Endothelial cell of umbilical vein (primary cell): ENCODE measurements around the gene SLC5A4. TPM values are rescaled to one million over a fixed set of nuclear protein-coding genes. Genes with fewer than 3 reads are reported as not detected.
A peak's percentile ranks its signal among the peaks of the same experiment; 100 is the strongest.
"Not testable (repeated sequence)": the region's sequence is repeated elsewhere in the genome, so short reads cannot be mapped to it uniquely, and the experiment has no call there.

Experiments
- Bru-seq: library from RNA; stranded (reverse); fragments of 400-500 nt; gene quantifications from one replicate; lab custom pipeline; 2021; lab: Mats Ljungman, UMichigan
- BruChase-seq, 2 experiments: library from RNA; stranded (reverse); fragments of 400-500 nt; gene quantifications; one replicate each; lab custom pipeline; 2021; lab: Mats Ljungman, UMichigan
- BruUV-seq: library from RNA; stranded (reverse); fragments of 400-500 nt; replicated peaks from 2 replicates; lab custom pipeline; 2021; lab: Mats Ljungman, UMichigan
- CTCF ChIA-PET: fragments of 300-600, 350-600 bp; sonication (Branson Sonifier 250); formaldehyde crosslinking; loops from one replicate; lab custom pipeline; 2021; ENCODE audit warnings: antibody characterized with exemption, inconsistent platforms; lab: Charles Lee
- POLR2A ChIA-PET: fragments of 300-600, 350-600 bp; sonication (Branson Sonifier 250); formaldehyde crosslinking; loops from one replicate; lab custom pipeline; 2021; ENCODE audit warnings: antibody characterized with exemption, inconsistent platforms; lab: Charles Lee
- DNase-seq: peaks from one replicate; pipeline ENCODE4 v3.0.0-alpha.2; 2011; ENCODE audit warnings: low read depth, low spot score
- FAIRE-seq: peaks from 2 replicates; lab custom pipeline; 2011; peaks lifted over from hg19 to GRCh38; lab: Jason Lieb, UNC
- H2AFZ ChIP-seq: 2 replicates; pipeline ENCODE4 v1.6.0; 2012; ENCODE audit warnings: low read depth, low read length, control low read depth, inconsistent platforms
- H3K27ac ChIP-seq: 2 replicates; pipeline ENCODE4 v1.5.1; 2011; ENCODE audit warnings: low read depth, mild to moderate bottlenecking, control low read depth, low read length, moderate library complexity; ENCODE audit not compliant: insufficient read depth
- H3K27me3 ChIP-seq, 2 experiments: 2 replicates each; pipeline versions ENCODE4 v1.6.0 to v1.6.1; 2011; ENCODE audit warnings: low read length in 2 of 2, mixed read lengths in 1 of 2; ENCODE audit not compliant: control insufficient read depth in 2 of 2, insufficient read depth in 2 of 2
- H3K36me3 ChIP-seq, 2 experiments: 2 replicates in 1 of 2; 3 replicates in 1 of 2; pipeline ENCODE4 v1.5.1; 2011; ENCODE audit warnings: low read length in 2 of 2, mild to moderate bottlenecking in 1 of 2, moderate library complexity in 1 of 2; ENCODE audit not compliant: control insufficient read depth in 2 of 2, insufficient read depth in 2 of 2; ENCODE audit errors: extremely low read depth in 1 of 2
- H3K4me1 ChIP-seq: 3 replicates; pipeline ENCODE4 v1.5.1; 2011; ENCODE audit warnings: mild to moderate bottlenecking, low read length; ENCODE audit not compliant: control insufficient read depth, insufficient read depth; ENCODE audit errors: extremely low read depth
- H3K4me2 ChIP-seq: 2 replicates; pipeline ENCODE4 v1.6.1; 2011; ENCODE audit warnings: low read length, control low read depth, mixed read lengths; ENCODE audit not compliant: insufficient read depth
- H3K4me3 ChIP-seq, 3 experiments: fragments of 200-600 bp in 1 of 3; sonication (generic), shearing (Covaris generic) in 1 of 3; replicated peaks in 1 of 3; 2 replicates each; pipeline ENCODE4 v1.5.1; 2011 to 2016; ENCODE audit warnings: control low read depth in 3 of 3, low read length in 3 of 3, mild to moderate bottlenecking in 2 of 3, inconsistent platforms in 1 of 3, low read depth in 1 of 3, moderate library complexity in 1 of 3; ENCODE audit not compliant: insufficient read depth in 1 of 3
- H3K79me2 ChIP-seq: 2 replicates; pipeline ENCODE4 v1.6.0; 2012; ENCODE audit warnings: low read length, inconsistent platforms; ENCODE audit not compliant: control insufficient read depth, insufficient read depth
- H3K9ac ChIP-seq: replicated peaks from 2 replicates; pipeline ENCODE3; 2011; ENCODE audit warnings: low read length, control low read depth; ENCODE audit not compliant: insufficient read depth; ENCODE audit errors: extremely low read depth
- H3K9me1 ChIP-seq: replicated peaks from 3 replicates; pipeline ENCODE4 v1.6.0; 2011; ENCODE audit warnings: mild to moderate bottlenecking, low read length; ENCODE audit not compliant: control insufficient read depth, insufficient read depth; ENCODE audit errors: extremely low read depth
- H3K9me3 ChIP-seq: replicated peaks from 2 replicates; pipeline ENCODE4 v1.5.1; 2012; ENCODE audit warnings: low read length, inconsistent platforms; ENCODE audit not compliant: control insufficient read depth, insufficient read depth
- H4K20me1 ChIP-seq: replicated peaks from 2 replicates; pipeline ENCODE3; 2011; ENCODE audit warnings: mild to moderate bottlenecking, low read length; ENCODE audit not compliant: control insufficient read depth, insufficient read depth; ENCODE audit errors: extremely low read depth
- EZH2 ChIP-seq: IDR thresholded peaks from 2 replicates; pipeline ENCODE4 v1.6.1; 2012; ENCODE audit warnings: borderline replicate concordance, low read depth, mild to moderate bottlenecking, moderate library complexity, low read length, inconsistent platforms; ENCODE audit not compliant: severe bottlenecking
- FOS ChIP-seq: IDR thresholded peaks from 2 replicates; pipeline ENCODE4 v1.6.1; 2011; ENCODE audit warnings: mild to moderate bottlenecking, low read length, moderate library complexity, borderline replicate concordance; ENCODE audit not compliant: insufficient read depth
- GATA2 ChIP-seq: IDR thresholded peaks from 2 replicates; pipeline ENCODE4 v1.7.0; 2011; ENCODE audit warnings: low read depth, mild to moderate bottlenecking, moderate library complexity, mixed read lengths, low read length; ENCODE audit not compliant: insufficient read length, insufficient read depth
- JUN ChIP-seq: IDR thresholded peaks from 2 replicates; pipeline ENCODE4 v1.6.1; 2011; ENCODE audit warnings: borderline replicate concordance, low read depth; ENCODE audit not compliant: insufficient read length, insufficient read depth
- MYC ChIP-seq: IDR thresholded peaks from one replicate; pipeline ENCODE4 v1.6.1; 2011; ENCODE audit warnings: mild to moderate bottlenecking, low read depth, low read length
- POLR2AphosphoS5 ChIP-seq: IDR thresholded peaks from 2 replicates; pipeline ENCODE4 v1.6.1; 2012; ENCODE audit warnings: low read depth, mild to moderate bottlenecking, control low read depth, low read length, moderate library complexity; ENCODE audit not compliant: insufficient read depth
- dilution Hi-C: fragments of 300-500 bp; cut with MboI; formaldehyde crosslinking; loops from one replicate; pipeline ENCODE4 v1.15.0; 2019; ENCODE audit warnings: low sequenced_read_pairs; ENCODE audit not compliant: extremely low pct_ligation_motif_present
- intact Hi-C: fragments of 100-400 bp; cut with micrococcal nuclease; formaldehyde crosslinking; loops from one replicate; pipeline ENCODE4 v1.10.0; 2022
- long read RNA-seq: library from polyadenylated mRNA; stranded (forward); transcript quantifications from one replicate; pipeline ENCODE4 v2.0.0, GENCODE V29; 2021
- polyA minus RNA-seq, 3 experiments: library from RNA; depleted of rRNA, polyadenylated mRNA; stranded (reverse); fragments of >200 nt; gene quantifications; 1 replicate in 1 of 3; 2 replicates in 2 of 3; pipeline ENCODE4 v1.2.3, GENCODE V29; 2011
- polyA plus RNA-seq, 4 experiments: library from polyadenylated mRNA; depleted of rRNA in 3 of 4; stranded (reverse) in 3 of 4; unstranded in 1 of 4; fragments of >200 nt; gene quantifications; 2 replicates each; pipeline versions ENCODE4 v1.2.1 to v1.2.3, GENCODE V29; 2011 to 2012; ENCODE audit warnings: missing spikeins in 1 of 4
- total RNA-seq: library from RNA; stranded (reverse); gene quantifications from 2 replicates; pipeline ENCODE4 v1.2.3, GENCODE V29; 2021
- TF ChIP-seq, protein P1 (sequence below), 2 donors: IDR thresholded peaks; 1 replicate in 1 of 2; 2 replicates in 1 of 2; pipeline ENCODE4 v1.5.1; 2011; ENCODE audit warnings: low read length in 2 of 2, mild to moderate bottlenecking in 2 of 2, moderate library complexity in 2 of 2, control low read depth in 1 of 2, inconsistent platforms in 1 of 2, low read depth in 1 of 2; ENCODE audit not compliant: insufficient read depth in 1 of 2; ENCODE audit errors: extremely low read depth in 1 of 2
- TF ChIP-seq, protein P2 (sequence below): IDR thresholded peaks from 2 replicates; pipeline ENCODE4 v1.6.1; 2011; ENCODE audit not compliant: insufficient read depth, insufficient read length

Gene SLC5A4
- total RNA-seq (1.5 and 1.6 TPM in 2 replicates), polyA plus RNA-seq (2.8 and 3.0 TPM in 2 replicates), polyA minus RNA-seq (11.2 and 16.3 TPM in 2 replicates), Bru-seq, nascent RNA (percentile 44 among the genes with signal in this experiment), BruChase-seq, experiment 1, labeled RNA remaining after a 6-hour chase (percentile 47 among the genes with signal in this experiment), BruChase-seq, experiment 2, labeled RNA remaining after a 2-hour chase (percentile 61 among the genes with signal in this experiment)
- polyA plus RNA-seq (2011; cell fraction: cytosol; rRNA removed) = 1.0 and 1.2 TPM in 2 replicates
- polyA plus RNA-seq (2011; cell fraction: nucleus; rRNA removed) = 9.6 and 13.3 TPM in 2 replicates
- polyA plus RNA-seq (2012) = 1.1 and 1.5 TPM in 2 replicates
- polyA minus RNA-seq (2011; cell fraction: cytosol; rRNA and poly(A)+ RNA removed) = not detected
- 7.8 and 12.5 TPM in 2 replicates for polyA minus RNA-seq (2011; cell fraction: nucleus; rRNA and poly(A)+ RNA removed)
- long read RNA-seq = 0 reads

- CTCF ChIA-PET = interaction anchor here (1.4 kb wide), 1 partner anchor 11 kb away, joined by 7 read pairs; no protein-coding TSS in a partner anchor
- intact Hi-C loops = no loop called here
- POLR2A ChIA-PET = no interaction called here
These were observed at the start of gene SLC5A4 for GRCh38 chr22:32255217-32255616. Gene SLC5A4, minus strand, starts transcription at chr22:32255347. Its CDS starts 18 bp downstream, at chr22:32255329.

DNA sequence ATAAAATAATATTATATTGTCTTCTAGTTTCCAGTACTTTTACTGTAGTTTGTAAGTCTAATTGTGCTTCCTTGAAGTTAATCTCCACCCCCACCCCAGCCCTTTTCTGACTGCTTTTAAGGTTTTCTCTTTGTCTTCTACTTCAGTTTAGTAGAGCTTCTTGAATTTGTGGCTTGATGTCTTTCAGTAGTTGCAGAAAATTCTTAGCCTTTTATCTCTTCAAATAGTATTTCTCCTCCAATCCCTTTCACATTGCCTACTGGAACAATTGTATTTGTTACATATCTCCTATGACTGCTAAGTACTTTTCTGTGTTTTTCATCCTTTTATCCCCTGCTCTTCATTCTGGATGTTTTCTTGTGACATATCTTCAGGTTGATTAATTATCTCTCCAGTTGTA is 38.8 kb upstream of the SLC5A4 start:
- CTCF ChIA-PET, BruUV-seq, H3K27me3 ChIP-seq, H3K4me3 ChIP-seq, DNase-seq, H2AFZ ChIP-seq, H3K4me2 ChIP-seq, H3K79me2 ChIP-seq, H3K27ac ChIP-seq, dilution Hi-C loops, H3K36me3 ChIP-seq, POLR2A ChIA-PET, intact Hi-C loops, H3K9me1 ChIP-seq, H3K9me3 ChIP-seq, H3K9ac ChIP-seq, H4K20me1 ChIP-seq, H3K4me1 ChIP-seq, FAIRE-seq: not testable (repeated sequence)

More at GRCh38 chr22:32255217-32255616, at the start of gene SLC5A4:
- no peak within 1 kb of the TSS for H3K4me2 ChIP-seq
- no peak within 1 kb of the TSS for H3K4me3 ChIP-seq
- dilution Hi-C loops = no loop called here
- no peak within 1 kb of the TSS for H3K27ac ChIP-seq
- H3K79me2 ChIP-seq = no peaks in the 10 kb centered on the region
- H3K9me1 ChIP-seq = no peaks in the 10 kb centered on the region
- H3K27me3 ChIP-seq = no peaks in the 10 kb centered on the region
- no peaks in the 10 kb centered on the region for H4K20me1 ChIP-seq
- no TSS peak for BruUV-seq
- TF ChIP-seq FOS (no peak), JUN (no peak), EZH2 (no peak), MYC (no peak), POLR2AphosphoS5 (no peak), GATA2 (no peak)
- TF ChIP-seq, protein P1, sequence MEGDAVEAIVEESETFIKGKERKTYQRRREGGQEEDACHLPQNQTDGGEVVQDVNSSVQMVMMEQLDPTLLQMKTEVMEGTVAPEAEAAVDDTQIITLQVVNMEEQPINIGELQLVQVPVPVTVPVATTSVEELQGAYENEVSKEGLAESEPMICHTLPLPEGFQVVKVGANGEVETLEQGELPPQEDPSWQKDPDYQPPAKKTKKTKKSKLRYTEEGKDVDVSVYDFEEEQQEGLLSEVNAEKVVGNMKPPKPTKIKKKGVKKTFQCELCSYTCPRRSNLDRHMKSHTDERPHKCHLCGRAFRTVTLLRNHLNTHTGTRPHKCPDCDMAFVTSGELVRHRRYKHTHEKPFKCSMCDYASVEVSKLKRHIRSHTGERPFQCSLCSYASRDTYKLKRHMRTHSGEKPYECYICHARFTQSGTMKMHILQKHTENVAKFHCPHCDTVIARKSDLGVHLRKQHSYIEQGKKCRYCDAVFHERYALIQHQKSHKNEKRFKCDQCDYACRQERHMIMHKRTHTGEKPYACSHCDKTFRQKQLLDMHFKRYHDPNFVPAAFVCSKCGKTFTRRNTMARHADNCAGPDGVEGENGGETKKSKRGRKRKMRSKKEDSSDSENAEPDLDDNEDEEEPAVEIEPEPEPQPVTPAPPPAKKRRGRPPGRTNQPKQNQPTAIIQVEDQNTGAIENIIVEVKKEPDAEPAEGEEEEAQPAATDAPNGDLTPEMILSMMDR (IDR thresholded peaks at IDR 0.05; ENCODE audit: extremely low read depth in 1 of 2, insufficient read depth in 1 of 2, low read depth in 1 of 2, low read length in 2 of 2) = no peak
- TF ChIP-seq, protein P2, sequence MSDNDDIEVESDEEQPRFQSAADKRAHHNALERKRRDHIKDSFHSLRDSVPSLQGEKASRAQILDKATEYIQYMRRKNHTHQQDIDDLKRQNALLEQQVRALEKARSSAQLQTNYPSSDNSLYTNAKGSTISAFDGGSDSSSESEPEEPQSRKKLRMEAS = no peak
- FAIRE-seq (no peak), DNase-seq (no peak)
- H3K9me3 ChIP-seq = no peaks in the 10 kb centered on the region
- no peaks in the 10 kb centered on the region for H3K36me3 ChIP-seq
- no peak within 1 kb of the TSS for H3K9ac ChIP-seq
- no peak within 1 kb of the TSS for H2AFZ ChIP-seq
- no peaks in the 10 kb centered on the region for H3K4me1 ChIP-seq
